GM12892 (cell line): ENCODE data around the gene GABPB2.

Source experiments
- POLR2A ChIP-seq: IDR thresholded peaks from 2 replicates; pipeline ENCODE4 v1.6.1; 2011; ENCODE audit warnings: low read depth, low read length, control low read depth
- POLR2AphosphoS5 ChIP-seq: IDR thresholded peaks from 2 replicates; pipeline ENCODE4 v1.6.1; 2011; ENCODE audit warnings: low read depth, low read length, control low read depth
- TAF1 ChIP-seq: IDR thresholded peaks from 2 replicates; pipeline ENCODE4 v1.6.1; 2011; ENCODE audit warnings: low read depth, mild to moderate bottlenecking, control low read depth, low read length, borderline replicate concordance

DNA sequence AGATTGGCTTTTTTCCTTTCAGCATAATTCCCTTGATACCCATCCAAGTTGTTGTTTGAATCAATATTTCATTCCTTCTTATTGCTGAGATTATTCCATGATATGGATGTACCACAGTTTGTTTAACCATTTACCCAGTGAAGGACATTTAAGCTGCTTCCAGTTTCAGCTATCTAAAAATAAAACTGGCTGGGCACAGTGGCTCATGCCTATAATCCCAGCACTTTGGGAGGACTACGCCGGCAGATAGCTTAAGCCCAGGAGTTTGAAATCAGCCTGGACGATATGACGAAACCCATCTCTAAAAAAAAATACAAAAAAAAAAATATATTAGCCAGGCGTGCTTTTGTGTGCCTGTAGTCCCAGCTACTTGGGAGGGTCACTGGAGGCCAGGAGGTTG is 43.3 kb downstream of the GABPB2 start:
- TF ChIP-seq POLR2A (no peak), TAF1 (no peak), POLR2AphosphoS5 (no peak)
